CD14-positive monocyte (primary cell): ENCODE data around the gene FBXO46. TPM values are rescaled to one million over a fixed set of nuclear protein-coding genes. Genes with fewer than 3 reads are reported as not detected.

ENCODE experiments used
- DNase-seq, 3 donors: peaks; one replicate each; pipeline ENCODE4 v3.0.0-alpha.2; 2011 to 2022
- H2AFZ ChIP-seq: 2 replicates; pipeline ENCODE4 v1.6.0; 2012; ENCODE audit warnings: mild to moderate bottlenecking, low read depth, low read length, inconsistent platforms; ENCODE audit not compliant: insufficient read depth, poor library complexity, severe bottlenecking
- H3K27ac ChIP-seq, 2 donors: 1 replicate in 1 of 2; 2 replicates in 1 of 2; pipeline ENCODE4 v1.5.1; 2012 to 2013; ENCODE audit warnings: low read length in 2 of 2, control low read depth in 1 of 2, inconsistent platforms in 1 of 2, low read depth in 1 of 2, mild to moderate bottlenecking in 1 of 2
- H3K27me3 ChIP-seq, 2 donors: one replicate each; pipeline versions ENCODE4 v1.6.0 to v1.6.1; 2011 to 2013; ENCODE audit warnings: low read length in 2 of 2; ENCODE audit not compliant: control insufficient read depth in 2 of 2, insufficient read depth in 2 of 2
- H3K36me3 ChIP-seq, 2 donors: replicated peaks in 1 of 2; 1 replicate in 1 of 2; 2 replicates in 1 of 2; pipeline versions ENCODE4 v1.5.1 to v1.6.1; 2012 to 2013; ENCODE audit warnings: low read length in 2 of 2, control low read depth in 1 of 2, inconsistent platforms in 1 of 2, mild to moderate bottlenecking in 1 of 2; ENCODE audit not compliant: insufficient read depth in 2 of 2, control insufficient read depth in 1 of 2
- H3K4me1 ChIP-seq, 2 donors: 1 replicate in 1 of 2; 2 replicates in 1 of 2; pipeline versions ENCODE4 v1.5.1 to v1.6.1; 2012 to 2013; ENCODE audit warnings: low read length in 2 of 2, control low read depth in 1 of 2, inconsistent platforms in 1 of 2, mild to moderate bottlenecking in 1 of 2, moderate library complexity in 1 of 2; ENCODE audit not compliant: insufficient read depth in 2 of 2, control insufficient read depth in 1 of 2
- H3K4me2 ChIP-seq: replicated peaks from 2 replicates; pipeline ENCODE3; 2012; ENCODE audit warnings: low read length, moderate library complexity, mild to moderate bottlenecking; ENCODE audit not compliant: poor library complexity, severe bottlenecking; ENCODE audit errors: extremely low read depth
- H3K4me3 ChIP-seq, 3 experiments: fragments of 200-600 bp in 1 of 3; sonication (generic) in 1 of 3; replicated peaks in 1 of 3; 1 replicate in 2 of 3; 2 replicates in 1 of 3; pipeline ENCODE4 v1.5.1; 2011 to 2013; ENCODE audit warnings: low read length in 3 of 3, mild to moderate bottlenecking in 3 of 3, control low read depth in 2 of 3, low read depth in 2 of 3, inconsistent platforms in 1 of 3, moderate library complexity in 1 of 3
- H3K79me2 ChIP-seq: 2 replicates; pipeline ENCODE4 v1.6.0; 2012; ENCODE audit warnings: mild to moderate bottlenecking, control low read depth, inconsistent platforms, low read length, moderate library complexity; ENCODE audit not compliant: insufficient read depth
- H3K9ac ChIP-seq: 2 replicates; pipeline ENCODE4 v1.6.0; 2017; ENCODE audit warnings: low read length, mild to moderate bottlenecking; ENCODE audit not compliant: insufficient read depth, poor library complexity, severe bottlenecking
- H3K9me3 ChIP-seq, 2 donors: replicated peaks in 1 of 2; 1 replicate in 1 of 2; 2 replicates in 1 of 2; pipeline versions ENCODE4 v1.5.1 to v1.6.1; 2012 to 2013; ENCODE audit warnings: low read length in 2 of 2, control low read depth in 1 of 2; ENCODE audit not compliant: control insufficient read depth in 1 of 2, insufficient read depth in 1 of 2
- H4K20me1 ChIP-seq: 2 replicates; pipeline ENCODE4 v1.6.0; 2012; ENCODE audit warnings: mild to moderate bottlenecking, low read length, control low read depth, moderate library complexity; ENCODE audit not compliant: insufficient read depth
- H3K27ac Mint-ChIP-seq, 7 donors: one replicate each; pipeline ENCODE4 v1.8.0; 2020; ENCODE audit warnings: mild to moderate bottlenecking in 7 of 7, mixed read lengths in 7 of 7, moderate library complexity in 6 of 7, inconsistent platforms in 2 of 7
- H3K27me3 Mint-ChIP-seq, 3 donors: one replicate each; pipeline ENCODE4 v1.8.0; 2021 to 2022; ENCODE audit warnings: low read depth in 3 of 3, mild to moderate bottlenecking in 3 of 3, mixed read lengths in 3 of 3, moderate library complexity in 3 of 3, inconsistent platforms in 1 of 3
- H3K36me3 Mint-ChIP-seq, 2 donors: one replicate each; pipeline ENCODE4 v1.8.0; 2020; ENCODE audit warnings: mixed read lengths in 2 of 2, inconsistent platforms in 1 of 2, mild to moderate bottlenecking in 1 of 2
- H3K4me1 Mint-ChIP-seq: one replicate; pipeline ENCODE4 v1.8.0; 2020; ENCODE audit warnings: mild to moderate bottlenecking, mixed read lengths
- H3K4me3 Mint-ChIP-seq, 2 donors: one replicate each; pipeline ENCODE4 v1.8.0; 2020; ENCODE audit warnings: mild to moderate bottlenecking in 2 of 2, mixed read lengths in 2 of 2, moderate library complexity in 1 of 2
- H3K9me3 Mint-ChIP-seq, 7 donors: one replicate each; pipeline ENCODE4 v1.8.0; 2020 to 2022; ENCODE audit warnings: mixed read lengths in 7 of 7, mild to moderate bottlenecking in 6 of 7, moderate library complexity in 6 of 7, inconsistent platforms in 2 of 7
- WGBS: methylation state at CpG from one replicate; pipeline ENCODE4 v1.1.5; 2013; ENCODE audit warnings: missing lambda C conversion rate; ENCODE audit not compliant: insufficient coverage; 5-methylcytosine and 5-hydroxymethylcytosine counted together
- intact Hi-C, 2 donors: fragments of 100-400 bp; cut with micrococcal nuclease; formaldehyde crosslinking; loops; one replicate each; pipeline versions ENCODE4 v1.15.0 to v1.15.1; 2023
- polyA plus RNA-seq, 3 donors: library from polyadenylated mRNA; depleted of rRNA in 1 of 3; unstranded in 2 of 3; stranded (reverse) in 1 of 3; fragments of 300-500 nt in 2 of 3; fragments of >200 nt in 1 of 3; fragmentation: Illumina TruSeq in 2 of 3; gene quantifications; 1 replicate in 2 of 3; 2 replicates in 1 of 3; pipeline ENCODE4 v1.2.3, GENCODE V29; 2012 to 2021
- TF ChIP-seq, protein P1 (sequence below): fragments of 200-600 bp; IDR thresholded peaks from one replicate; pipeline ENCODE4 v1.8.0; 2022; ENCODE audit warnings: antibody characterized with exemption, mild to moderate bottlenecking

FBXO46 gene
- polyA plus RNA-seq, 3 donors = 3.8 to 6.8 (median 5.5) TPM

DNA sequence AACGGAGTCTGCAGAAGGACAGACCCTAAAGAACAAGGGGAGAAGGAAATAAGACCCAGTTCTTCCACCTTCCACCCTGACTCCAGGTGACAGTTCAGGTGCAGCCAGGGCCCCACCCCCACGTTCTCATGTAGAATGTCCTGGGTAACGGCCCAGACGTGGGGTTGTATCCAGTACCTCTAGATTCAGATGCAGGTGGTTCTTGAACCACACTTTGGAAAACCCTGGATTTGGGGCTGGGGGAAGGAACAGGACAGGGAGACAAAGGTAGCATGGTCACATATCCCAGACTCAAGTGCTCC is 49.4 kb upstream of the FBXO46 start:
- Histone ChIP-seq H3K36me3 (no peaks in the 10 kb centered on the region), H2AFZ (no peak overlapping the region), H4K20me1 (peaks cover 86% of the 10 kb centered on the region), H3K4me2 (no peak overlapping the region), H3K4me1 (peaks cover 11 to 21% of the 10 kb centered on the region in 2 donors), H3K27ac (no peak overlapping the region), H3K9ac (no peak overlapping the region), H3K4me3 (no peak overlapping the region), H3K9me3 (peaks cover 13 to 24% of the 10 kb centered on the region in 2 donors), H3K27me3 (peaks cover 49 to 93% of the 10 kb centered on the region in 2 donors), H3K79me2 (no peaks in the 10 kb centered on the region)
- Mint-ChIP-seq H3K4me3 (peak overlapping the region in 1 of 2 donors; percentile 94), H3K27me3 (peaks cover 84 to 100% (median 88%) of the 10 kb centered on the region in 3 donors), H3K27ac (no peak overlapping the region), H3K4me1 (peaks cover 18% of the 10 kb centered on the region), H3K36me3 (peaks cover 7 to 18% of the 10 kb centered on the region in 2 donors), H3K9me3 (peaks cover 0 to 40% (median 21%) of the 10 kb centered on the region in 7 donors)
- WGBS = 42% methylated on average over 2 of the region's 4 CpGs
- intact Hi-C loops = no loop called here
- TF ChIP-seq, protein P1, sequence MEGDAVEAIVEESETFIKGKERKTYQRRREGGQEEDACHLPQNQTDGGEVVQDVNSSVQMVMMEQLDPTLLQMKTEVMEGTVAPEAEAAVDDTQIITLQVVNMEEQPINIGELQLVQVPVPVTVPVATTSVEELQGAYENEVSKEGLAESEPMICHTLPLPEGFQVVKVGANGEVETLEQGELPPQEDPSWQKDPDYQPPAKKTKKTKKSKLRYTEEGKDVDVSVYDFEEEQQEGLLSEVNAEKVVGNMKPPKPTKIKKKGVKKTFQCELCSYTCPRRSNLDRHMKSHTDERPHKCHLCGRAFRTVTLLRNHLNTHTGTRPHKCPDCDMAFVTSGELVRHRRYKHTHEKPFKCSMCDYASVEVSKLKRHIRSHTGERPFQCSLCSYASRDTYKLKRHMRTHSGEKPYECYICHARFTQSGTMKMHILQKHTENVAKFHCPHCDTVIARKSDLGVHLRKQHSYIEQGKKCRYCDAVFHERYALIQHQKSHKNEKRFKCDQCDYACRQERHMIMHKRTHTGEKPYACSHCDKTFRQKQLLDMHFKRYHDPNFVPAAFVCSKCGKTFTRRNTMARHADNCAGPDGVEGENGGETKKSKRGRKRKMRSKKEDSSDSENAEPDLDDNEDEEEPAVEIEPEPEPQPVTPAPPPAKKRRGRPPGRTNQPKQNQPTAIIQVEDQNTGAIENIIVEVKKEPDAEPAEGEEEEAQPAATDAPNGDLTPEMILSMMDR = no peak
- DNase-seq = no peak

DNA sequence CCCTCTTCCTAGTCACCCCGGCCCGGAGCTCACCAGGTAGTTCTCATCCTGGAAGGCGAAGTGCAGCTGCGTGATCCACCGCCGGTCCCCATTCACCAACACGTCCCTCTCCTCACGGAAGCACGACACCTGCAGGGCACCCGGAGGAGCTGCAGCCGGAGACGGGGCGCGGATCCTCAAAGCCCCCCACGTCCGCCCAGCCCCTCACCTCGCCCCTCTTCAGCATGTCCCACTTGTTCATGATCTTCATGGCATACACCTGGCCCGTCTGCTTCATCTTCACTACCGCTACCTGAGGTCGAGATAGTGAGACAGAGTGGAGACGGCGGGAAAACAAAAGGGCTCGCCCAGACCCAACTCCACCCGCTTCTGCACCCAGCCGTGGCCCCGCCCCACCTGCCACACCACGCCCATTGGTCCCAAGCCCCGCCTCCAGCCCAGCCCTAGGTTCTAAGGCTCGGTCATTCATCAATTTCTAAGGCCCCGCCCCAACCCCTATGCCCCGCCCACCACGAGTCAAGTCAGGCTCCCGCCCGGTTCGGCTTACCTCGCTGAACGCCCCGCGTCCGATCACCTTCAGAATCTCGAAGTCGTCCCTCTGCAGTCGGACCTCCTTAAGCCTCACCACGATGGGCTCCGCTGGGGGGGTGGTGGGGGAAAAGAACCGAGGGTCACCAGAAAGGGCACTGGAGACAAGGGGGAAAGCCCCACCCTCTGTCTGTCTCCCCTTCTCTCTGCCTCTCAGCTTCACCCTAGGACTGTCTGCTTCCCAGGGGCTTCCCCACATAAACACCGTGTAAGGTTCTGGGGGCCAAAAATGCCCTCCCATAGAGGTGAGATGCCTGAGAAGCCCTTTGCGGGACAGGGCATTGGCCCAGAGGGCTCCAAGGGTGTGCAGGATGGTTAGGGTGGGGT is 48.8 kb upstream of the FBXO46 start:
- Histone ChIP-seq H3K9me3 (peaks cover 13 to 24% of the 10 kb centered on the region in 2 donors), H4K20me1 (peaks cover 80% of the 10 kb centered on the region), H3K4me2 (peak overlapping the region; percentile 41), H3K4me3 (no peak overlapping the region), H3K36me3 (no peaks in the 10 kb centered on the region), H3K9ac (no peak overlapping the region), H3K27ac (no peak overlapping the region), H3K79me2 (no peaks in the 10 kb centered on the region), H3K4me1 (peaks cover 11 to 21% of the 10 kb centered on the region in 2 donors), H2AFZ (no peak overlapping the region), H3K27me3 (peaks cover 48 to 93% of the 10 kb centered on the region in 2 donors)
- peak overlapping the region in 1 of 7 donors; percentile 53 for H3K27ac Mint-ChIP-seq
- peaks cover 7 to 18% of the 10 kb centered on the region in 2 donors for H3K36me3 Mint-ChIP-seq
- H3K4me1 Mint-ChIP-seq = peaks cover 18% of the 10 kb centered on the region
- peaks cover 0 to 40% (median 21%) of the 10 kb centered on the region in 7 donors for H3K9me3 Mint-ChIP-seq
- under 1% methylated on average over 20 of the region's 48 CpGs for WGBS
- TF ChIP-seq, protein P1 = peak; percentile 71
- peak; percentile 20 to 53 (median 29) for DNase-seq
- intact Hi-C loops = no loop called here
- peak overlapping the region in 1 of 2 donors; percentile 94 for H3K4me3 Mint-ChIP-seq
- peaks cover 84 to 100% (median 88%) of the 10 kb centered on the region in 3 donors for H3K27me3 Mint-ChIP-seq
